ENCODE measurements around the gene MCF2L2.

DNA sequence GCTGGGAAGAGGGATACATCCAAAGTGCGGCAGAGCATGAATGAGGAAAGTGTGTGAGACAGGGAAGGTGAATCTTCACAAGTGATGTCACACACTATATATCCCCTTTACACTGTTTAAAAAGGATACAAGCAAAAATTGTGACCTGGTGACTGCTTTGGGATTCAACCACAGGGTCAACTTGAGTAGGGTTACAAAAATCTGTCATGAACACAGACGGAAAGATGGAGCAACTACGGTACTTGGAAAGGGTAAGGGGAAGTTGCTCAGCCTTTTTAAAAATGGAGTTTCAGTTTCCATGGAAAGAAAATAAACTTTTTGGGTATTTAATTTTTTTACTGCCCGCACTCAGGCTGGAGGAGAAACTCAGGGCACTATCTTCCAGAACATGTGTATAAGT, 115.1 kb downstream of the MCF2L2 start:
- TF ChIP-seq TAF1 (IDR thresholded peaks at IDR 0.05; ENCODE audit: borderline replicate concordance, low read depth, low read length) (no peak), POLR2A (IDR thresholded peaks at IDR 0.05; ENCODE audit: low read depth, low read length) (no peak)
